ENCODE results near the gene IWS1. TPM values are rescaled to one million over a fixed set of nuclear protein-coding genes. Genes with fewer than 3 reads are reported as not detected.

The IWS1 gene
- total RNA-seq, 1 experiment from 2014 or later = 46.6 TPM

DNA sequence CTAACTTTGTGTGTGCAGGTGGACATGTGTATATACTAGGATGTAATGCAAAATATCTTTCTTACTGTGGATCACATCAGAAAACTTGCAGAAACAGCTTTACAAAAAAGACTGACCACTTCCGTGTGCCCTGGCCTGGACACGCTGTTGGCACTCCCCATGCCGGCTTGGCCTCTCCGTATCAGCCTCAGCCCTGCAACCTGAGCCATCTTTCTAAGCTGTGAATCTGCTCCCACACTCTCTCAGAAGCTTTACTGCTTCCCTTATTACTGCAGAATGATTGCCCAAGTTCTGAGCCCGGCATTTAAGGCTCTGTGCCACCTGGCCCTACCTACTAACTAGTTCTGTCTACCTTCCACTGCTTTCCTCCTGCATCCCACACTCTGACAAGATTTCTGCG lies 47.0 kb upstream of the IWS1 start:
- Histone ChIP-seq H3K9me2 (ENCODE audit: insufficient read depth) (no peaks in the 10 kb centered on the region), H3K79me2 (ENCODE audit: insufficient read depth, low read length) (no peaks in the 10 kb centered on the region), H4K20me1 (ENCODE audit: insufficient read depth) (no peaks in the 10 kb centered on the region), H3K27ac (ENCODE audit: low read depth, low read length) (no peak overlapping the region), H2AFZ (ENCODE audit: low read depth, low read length, poor library complexity, severe bottlenecking) (no peak overlapping the region), H3K4me3 (replicated peaks in 1 of 2; ENCODE audit: low read depth in 1 of 2, low read length in 2 of 2) (no peak overlapping the region), H3K27me3 (ENCODE audit: insufficient read depth, low read length) (no peaks in the 10 kb centered on the region), H3K4me2 (ENCODE audit: low read length) (no peak overlapping the region), H3K36me3 (ENCODE audit: control insufficient read depth in 1 of 2, insufficient read depth in 2 of 2, low read length in 2 of 2) (no peaks in the 10 kb centered on the region), H3K9ac (ENCODE audit: low read length) (no peak overlapping the region), H3K4me1 (ENCODE audit: control insufficient read depth in 1 of 2, insufficient read depth in 2 of 2, low read length in 2 of 2) (peaks cover 0 to 9% of the 10 kb centered on the region in 2 experiments; a peak in 2 of 4 replicates), H3K9me3 (ENCODE audit: control insufficient read depth in 1 of 2, insufficient read depth in 1 of 2, low read depth in 1 of 2, low read length in 2 of 2) (no peaks in the 10 kb centered on the region)
- ATAC-seq (no peak), DNase-seq (ENCODE audit: low read depth, low spot score) (no peak)
- no peak for TF ChIP-seq ZFX (IDR thresholded peaks at IDR 0.05)
- TF ChIP-seq, protein P1, sequence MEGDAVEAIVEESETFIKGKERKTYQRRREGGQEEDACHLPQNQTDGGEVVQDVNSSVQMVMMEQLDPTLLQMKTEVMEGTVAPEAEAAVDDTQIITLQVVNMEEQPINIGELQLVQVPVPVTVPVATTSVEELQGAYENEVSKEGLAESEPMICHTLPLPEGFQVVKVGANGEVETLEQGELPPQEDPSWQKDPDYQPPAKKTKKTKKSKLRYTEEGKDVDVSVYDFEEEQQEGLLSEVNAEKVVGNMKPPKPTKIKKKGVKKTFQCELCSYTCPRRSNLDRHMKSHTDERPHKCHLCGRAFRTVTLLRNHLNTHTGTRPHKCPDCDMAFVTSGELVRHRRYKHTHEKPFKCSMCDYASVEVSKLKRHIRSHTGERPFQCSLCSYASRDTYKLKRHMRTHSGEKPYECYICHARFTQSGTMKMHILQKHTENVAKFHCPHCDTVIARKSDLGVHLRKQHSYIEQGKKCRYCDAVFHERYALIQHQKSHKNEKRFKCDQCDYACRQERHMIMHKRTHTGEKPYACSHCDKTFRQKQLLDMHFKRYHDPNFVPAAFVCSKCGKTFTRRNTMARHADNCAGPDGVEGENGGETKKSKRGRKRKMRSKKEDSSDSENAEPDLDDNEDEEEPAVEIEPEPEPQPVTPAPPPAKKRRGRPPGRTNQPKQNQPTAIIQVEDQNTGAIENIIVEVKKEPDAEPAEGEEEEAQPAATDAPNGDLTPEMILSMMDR (IDR thresholded peaks at IDR 0.05 in 2 of 3, conservative IDR thresholded peaks at IDR 0.05 in 1 of 3; ENCODE audit: borderline replicate concordance in 1 of 3, insufficient read depth in 1 of 3, low read depth in 2 of 3, low read length in 2 of 3) = no peak
- TF ChIP-seq FOSL1 (IDR thresholded peaks at IDR 0.05; ENCODE audit: low read depth) = no peak
- TF ChIP-seq EGR1 (IDR thresholded peaks at IDR 0.05; ENCODE audit: low read depth) = no peak
- TF ChIP-seq TCF7L2 (IDR thresholded peaks at IDR 0.05; ENCODE audit: borderline replicate concordance, extremely low read depth, insufficient read depth, insufficient read length) = no peak
- TF ChIP-seq, protein P2, sequence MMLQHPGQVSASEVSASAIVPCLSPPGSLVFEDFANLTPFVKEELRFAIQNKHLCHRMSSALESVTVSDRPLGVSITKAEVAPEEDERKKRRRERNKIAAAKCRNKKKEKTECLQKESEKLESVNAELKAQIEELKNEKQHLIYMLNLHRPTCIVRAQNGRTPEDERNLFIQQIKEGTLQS (IDR thresholded peaks at IDR 0.05) = no peak
- TF ChIP-seq RAD21 (IDR thresholded peaks at IDR 0.05; ENCODE audit: low read depth) = no peak
- TF ChIP-seq CEBPB (IDR thresholded peaks at IDR 0.05; ENCODE audit: low read depth) = no peak
- TF ChIP-seq, protein P3, sequence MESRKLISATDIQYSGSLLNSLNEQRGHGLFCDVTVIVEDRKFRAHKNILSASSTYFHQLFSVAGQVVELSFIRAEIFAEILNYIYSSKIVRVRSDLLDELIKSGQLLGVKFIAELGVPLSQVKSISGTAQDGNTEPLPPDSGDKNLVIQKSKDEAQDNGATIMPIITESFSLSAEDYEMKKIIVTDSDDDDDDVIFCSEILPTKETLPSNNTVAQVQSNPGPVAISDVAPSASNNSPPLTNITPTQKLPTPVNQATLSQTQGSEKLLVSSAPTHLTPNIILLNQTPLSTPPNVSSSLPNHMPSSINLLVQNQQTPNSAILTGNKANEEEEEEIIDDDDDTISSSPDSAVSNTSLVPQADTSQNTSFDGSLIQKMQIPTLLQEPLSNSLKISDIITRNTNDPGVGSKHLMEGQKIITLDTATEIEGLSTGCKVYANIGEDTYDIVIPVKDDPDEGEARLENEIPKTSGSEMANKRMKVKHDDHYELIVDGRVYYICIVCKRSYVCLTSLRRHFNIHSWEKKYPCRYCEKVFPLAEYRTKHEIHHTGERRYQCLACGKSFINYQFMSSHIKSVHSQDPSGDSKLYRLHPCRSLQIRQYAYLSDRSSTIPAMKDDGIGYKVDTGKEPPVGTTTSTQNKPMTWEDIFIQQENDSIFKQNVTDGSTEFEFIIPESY (IDR thresholded peaks at IDR 0.05; ENCODE audit: extremely low read depth, insufficient replicate concordance, low read length) = no peak
- POLR2A ChIA-PET = no interaction called here
- intact Hi-C loops (cut with micrococcal nuclease) = no loop called here
- CTCF ChIA-PET = no interaction called here
- RAD21 ChIA-PET (ENCODE audit: low non-redundant PET in 1 of 2, low total read pairs in 2 of 2, uncharacterized antibody in 2 of 2, unreplicated experiment in 2 of 2) = no interaction called here
- BruUV-seq (replicated peaks) = no TSS peak

Measured in HCT116 (cell line).